ENCODE measurements around the gene TENT4B.

GRCh38 chr16:50228364-50228868 is 75.3 kb downstream of the TENT4B start:
- TF ChIP-seq CTCF (IDR thresholded peaks at IDR 0.05) (no peak), POLR2AphosphoS5 (IDR thresholded peaks at IDR 0.05) (no peak), POLR2A (IDR thresholded peaks at IDR 0.05) (no peak), EP300 (IDR thresholded peaks at IDR 0.05) (no peak)

All from sigmoid colon (tissue), 4 donors.